Urinary bladder (tissue), 4 donors: ENCODE results near the gene MEAF6. TPM values are rescaled to one million over a fixed set of nuclear protein-coding genes. Genes with fewer than 3 reads are reported as not detected.

Source experiments
- DNase-seq: peaks from one replicate; pipeline ENCODE4 v3.0.0-alpha.2; 2015; ENCODE audit errors: extremely low spot score
- H3K27ac ChIP-seq: one replicate; pipeline ENCODE4 v1.5.1; 2013; ENCODE audit warnings: low read depth, mild to moderate bottlenecking, moderate library complexity
- H3K36me3 ChIP-seq: one replicate; pipeline ENCODE4 v1.6.1; 2013; ENCODE audit warnings: mild to moderate bottlenecking, moderate library complexity; ENCODE audit not compliant: insufficient read depth
- H3K4me1 ChIP-seq: one replicate; pipeline ENCODE4 v1.6.1; 2013; ENCODE audit warnings: mild to moderate bottlenecking, moderate library complexity; ENCODE audit not compliant: insufficient read depth
- H3K4me3 ChIP-seq: one replicate; pipeline ENCODE4 v1.5.1; 2013; ENCODE audit warnings: low read depth, low read length
- WGBS: extraction: QIAGEN DNeasy Blood & Tissue Kit; methylation state at CpG from one replicate; pipeline ENCODE4 v1.1.7; 2013; 5-methylcytosine and 5-hydroxymethylcytosine counted together
- polyA plus RNA-seq: library from polyadenylated mRNA; stranded (reverse); fragments of 200-250 nt; gene quantifications from one replicate; pipeline ENCODE4 v1.2.3, GENCODE V29; 2013
- total RNA-seq: library from RNA; depleted of rRNA; stranded (reverse); fragments of >200 nt; gene quantifications from one replicate; pipeline ENCODE4 v1.2.3, GENCODE V29; 2014
- donor health status: healthy with polysubstance abuse.
- donor health status: healthy.

The MEAF6 gene
- total and polyA plus RNA-seq, 2 donors, result 62.5 to 65.5 TPM

DNA sequence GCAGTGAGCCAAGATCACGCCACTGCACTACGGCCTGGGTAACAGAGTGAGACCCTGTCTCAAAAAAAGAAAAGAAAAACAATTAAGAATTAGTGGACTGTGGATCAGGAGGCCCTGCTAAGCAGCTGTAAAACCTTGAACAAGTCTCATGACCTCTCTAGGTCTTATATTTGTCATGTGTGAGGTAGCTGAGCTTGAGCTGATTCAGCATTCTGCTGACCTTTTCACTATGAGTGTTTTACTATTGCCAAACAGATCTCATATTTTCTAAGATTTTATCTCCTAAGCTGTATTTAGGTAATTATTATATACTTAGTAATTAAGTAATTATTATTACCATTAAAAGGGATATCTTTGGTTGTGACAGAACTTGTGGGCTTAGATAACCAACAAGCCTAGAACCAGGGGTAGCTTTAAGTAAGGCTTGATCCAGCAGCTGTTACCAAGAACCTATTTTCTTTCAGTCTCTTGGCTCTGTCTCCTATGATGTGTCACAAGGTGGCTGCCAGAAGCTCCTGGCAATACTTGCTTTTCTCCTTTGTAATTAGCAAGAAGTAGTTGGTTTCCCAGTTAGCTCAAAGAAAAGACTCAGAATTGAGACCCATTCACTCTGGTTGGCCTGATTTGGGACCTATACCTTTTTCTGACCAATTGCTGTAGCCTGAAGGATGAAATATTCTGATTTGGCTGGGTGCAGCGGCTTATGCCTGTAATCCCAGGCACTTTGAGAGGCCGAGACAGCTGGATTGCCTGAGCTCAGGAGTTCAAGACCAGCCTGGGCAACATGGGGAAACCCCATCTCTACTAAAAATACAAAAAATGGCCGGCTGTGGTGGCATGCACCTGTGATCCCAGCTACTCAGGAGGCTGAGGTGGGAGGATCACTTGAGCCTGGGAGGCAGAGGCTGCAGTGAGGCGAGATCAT is 48.7 kb downstream of the MEAF6 start:
- H3K4me1 ChIP-seq, result no peaks in the 10 kb centered on the region
- no peak overlapping the region for H3K27ac ChIP-seq
- DNase-seq, result no peak
- no peak overlapping the region for H3K4me3 ChIP-seq
- 88% methylated on average over 6 of the region's 6 CpGs for WGBS
- no peaks in the 10 kb centered on the region for H3K36me3 ChIP-seq

DNA sequence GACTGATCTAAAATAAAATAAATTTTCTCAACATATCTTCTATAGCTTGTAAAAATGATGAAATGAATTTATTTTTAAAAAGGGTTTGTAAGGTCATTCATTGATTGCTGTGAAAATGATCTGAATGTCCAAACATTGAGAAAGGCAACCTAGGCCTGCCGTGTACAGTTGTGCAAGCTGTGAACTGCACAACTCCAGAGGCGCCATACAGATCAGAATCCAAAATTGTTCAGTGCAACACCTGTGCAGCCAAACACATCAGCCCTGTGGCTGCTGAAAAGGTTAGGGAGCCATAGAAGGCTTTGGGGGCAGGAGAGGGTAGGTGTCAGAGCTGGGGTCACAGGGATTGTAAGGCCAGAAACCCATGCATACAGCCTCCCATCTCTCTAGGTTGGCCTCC is 50.1 kb downstream of the MEAF6 start:
- Histone ChIP-seq H3K27ac (no peak overlapping the region), H3K36me3 (no peaks in the 10 kb centered on the region), H3K4me3 (no peak overlapping the region), H3K4me1 (no peaks in the 10 kb centered on the region)
- no peak for DNase-seq
- WGBS, result 51% methylated on average over 2 of the region's 2 CpGs

DNA sequence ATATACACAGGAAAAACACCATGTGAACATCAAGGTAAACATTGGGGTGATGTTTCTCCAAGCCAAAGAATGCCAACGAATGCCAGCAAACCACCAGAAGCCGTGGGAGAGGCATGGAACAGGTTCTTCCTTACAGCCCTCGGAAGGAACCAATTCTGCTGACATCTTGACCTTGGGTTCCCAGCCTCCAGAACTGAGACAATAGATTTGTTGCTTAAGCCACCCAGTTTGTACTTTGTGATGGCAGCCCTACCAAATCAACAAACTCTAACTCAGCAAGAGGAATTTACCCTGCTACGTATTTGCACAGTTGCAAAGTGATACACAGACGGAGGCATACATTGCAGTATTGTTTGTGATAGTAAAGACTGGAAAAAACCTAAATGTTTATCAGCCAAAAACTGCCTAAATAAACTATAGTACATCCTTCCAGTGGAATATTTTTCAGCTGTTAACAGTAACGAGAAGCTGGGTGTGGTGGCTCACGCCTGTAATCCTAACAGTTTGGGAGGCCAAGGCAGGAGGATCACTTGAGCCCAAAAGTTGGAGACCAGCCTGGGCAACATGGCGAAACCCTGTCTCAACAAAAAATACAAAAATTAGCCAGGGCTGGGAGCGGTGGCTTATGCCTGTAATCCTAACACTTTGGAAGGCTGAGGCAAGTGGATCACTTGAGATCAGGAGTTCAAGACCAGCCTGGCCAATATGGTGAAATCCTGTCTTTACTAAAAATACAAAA is 52.7 kb downstream of the MEAF6 start:
- no peaks in the 10 kb centered on the region for H3K36me3 ChIP-seq
- no peak for DNase-seq
- H3K27ac ChIP-seq, result no peak overlapping the region
- WGBS, result 90% methylated on average over 9 of the region's 9 CpGs
- H3K4me1 ChIP-seq, result no peaks in the 10 kb centered on the region
- no peak overlapping the region for H3K4me3 ChIP-seq

DNA sequence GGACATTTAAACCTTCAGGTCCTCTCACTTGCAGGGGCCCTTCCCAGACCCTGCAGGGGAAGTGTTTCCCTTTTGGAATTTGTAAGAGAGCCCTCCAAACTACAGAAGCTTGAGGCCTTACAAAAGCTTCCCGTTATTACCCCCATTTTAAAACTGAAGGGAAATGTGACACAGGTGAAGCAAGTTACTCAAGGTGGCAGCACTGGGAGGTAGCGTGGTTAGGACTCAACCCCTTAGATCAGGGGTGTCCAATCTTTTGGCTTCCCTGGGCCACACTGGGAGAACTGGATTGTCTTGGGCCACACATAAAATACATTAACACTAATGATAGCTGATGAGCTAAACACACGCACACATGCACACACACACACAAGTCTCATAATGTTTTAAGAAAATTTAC is 56.0 kb downstream of the MEAF6 start:
- no peak overlapping the region for H3K27ac ChIP-seq

DNA sequence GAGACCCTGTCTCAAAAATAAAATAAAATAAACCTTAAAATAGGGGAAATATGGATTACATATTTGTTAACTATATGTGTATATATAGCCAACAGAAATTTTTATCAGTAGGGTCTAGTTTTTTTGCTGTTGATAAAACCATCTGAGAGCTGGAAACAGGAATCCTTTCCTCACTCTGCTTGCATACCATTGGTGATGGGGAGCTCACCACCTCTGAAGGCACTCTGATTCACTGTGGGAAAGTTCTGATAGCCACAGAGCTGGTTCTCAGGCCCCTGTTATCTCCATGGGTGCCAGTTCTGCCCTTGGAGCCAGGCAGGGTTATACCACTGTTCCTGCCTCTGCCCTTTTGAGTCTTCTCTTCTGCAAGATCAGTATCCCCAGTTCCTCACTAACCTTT is 58.0 kb downstream of the MEAF6 start:
- H3K4me1 ChIP-seq, result no peaks in the 10 kb centered on the region
- H3K27ac ChIP-seq, result no peak overlapping the region
- H3K36me3 ChIP-seq, result no peaks in the 10 kb centered on the region
- H3K4me3 ChIP-seq, result no peak overlapping the region
- no peak for DNase-seq

More for the DNA sequence above, 56.0 kb downstream of the MEAF6 start:
- no peak overlapping the region for H3K4me3 ChIP-seq
- no peaks in the 10 kb centered on the region for H3K4me1 ChIP-seq
- H3K36me3 ChIP-seq, result no peaks in the 10 kb centered on the region
- DNase-seq, result no peak
- 80% methylated on average over 3 of the region's 3 CpGs for WGBS

DNA sequence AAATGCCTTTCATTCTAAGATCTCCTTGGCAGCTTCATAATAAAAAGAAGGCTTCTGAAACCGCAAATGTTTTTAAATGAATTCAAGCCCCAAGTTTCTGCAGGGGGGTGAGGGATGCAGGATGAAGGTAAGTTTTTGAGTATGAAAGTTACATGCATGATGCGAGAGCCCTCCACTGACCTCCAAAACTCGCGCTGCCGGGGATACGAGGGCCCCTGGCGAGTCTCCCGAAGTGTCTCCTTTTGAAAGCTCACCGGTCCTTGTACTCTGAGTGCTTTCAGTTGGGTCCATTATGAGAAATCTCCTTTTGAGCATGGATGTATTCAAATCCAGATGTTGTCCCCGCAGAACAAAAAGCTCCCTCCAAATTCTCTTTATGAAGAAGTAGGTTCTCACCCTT is 59.0 kb downstream of the MEAF6 start:
- Histone ChIP-seq H3K36me3 (no peaks in the 10 kb centered on the region), H3K4me1 (no peaks in the 10 kb centered on the region), H3K4me3 (no peak overlapping the region), H3K27ac (no peak overlapping the region)
- no peak for DNase-seq
- 90% methylated on average over 10 of the region's 10 CpGs for WGBS

DNA sequence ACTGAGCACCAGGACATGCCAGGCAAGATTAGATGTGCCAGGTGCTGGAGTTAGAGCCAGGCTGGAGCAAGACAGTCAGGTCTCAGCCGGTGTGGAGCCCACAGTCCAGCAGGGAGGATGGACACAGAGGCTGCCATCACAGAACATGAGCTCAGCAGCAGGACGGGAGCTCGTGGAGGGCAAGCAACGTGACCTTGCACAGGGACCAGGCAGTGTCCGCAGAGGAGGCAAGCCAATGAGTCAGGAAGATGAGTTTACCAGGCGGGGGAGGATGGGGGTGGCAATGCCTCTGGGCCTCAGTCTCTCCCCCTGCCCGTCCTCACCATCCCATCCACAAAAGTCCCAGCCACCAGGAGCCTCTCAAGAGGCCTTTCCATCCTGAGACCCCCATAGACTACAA is 60.9 kb downstream of the MEAF6 start:
- Histone ChIP-seq H3K4me3 (no peak overlapping the region), H3K4me1 (no peaks in the 10 kb centered on the region), H3K27ac (no peak overlapping the region), H3K36me3 (no peaks in the 10 kb centered on the region)
- DNase-seq, result no peak
- WGBS, result 83% methylated on average over 7 of the region's 7 CpGs

DNA sequence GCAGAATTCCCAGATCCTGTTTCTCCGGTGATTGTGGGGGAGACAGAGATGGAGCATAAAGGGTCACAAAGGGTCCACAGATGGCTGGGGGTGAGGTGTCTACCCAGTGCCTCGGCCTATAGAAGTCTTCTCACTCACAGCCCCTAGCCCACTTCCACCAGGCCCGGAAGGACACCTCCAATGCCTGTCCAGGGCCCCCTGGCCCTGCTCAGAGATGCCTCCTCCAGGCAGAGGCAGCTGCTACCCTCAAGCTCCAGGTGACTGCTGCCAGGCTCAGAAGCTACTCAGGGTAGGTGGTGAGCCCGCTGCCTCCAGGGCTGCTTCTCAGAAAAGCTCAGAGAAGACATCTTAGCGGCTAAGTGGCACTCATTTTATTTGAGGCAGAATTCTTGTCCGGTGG is 62.1 kb downstream of the MEAF6 start:
- H3K36me3 ChIP-seq, result no peaks in the 10 kb centered on the region
- H3K27ac ChIP-seq, result no peak overlapping the region
- no peaks in the 10 kb centered on the region for H3K4me1 ChIP-seq
- no peak overlapping the region for H3K4me3 ChIP-seq
- DNase-seq, result no peak
- 57% methylated on average over 6 of the region's 6 CpGs for WGBS

DNA sequence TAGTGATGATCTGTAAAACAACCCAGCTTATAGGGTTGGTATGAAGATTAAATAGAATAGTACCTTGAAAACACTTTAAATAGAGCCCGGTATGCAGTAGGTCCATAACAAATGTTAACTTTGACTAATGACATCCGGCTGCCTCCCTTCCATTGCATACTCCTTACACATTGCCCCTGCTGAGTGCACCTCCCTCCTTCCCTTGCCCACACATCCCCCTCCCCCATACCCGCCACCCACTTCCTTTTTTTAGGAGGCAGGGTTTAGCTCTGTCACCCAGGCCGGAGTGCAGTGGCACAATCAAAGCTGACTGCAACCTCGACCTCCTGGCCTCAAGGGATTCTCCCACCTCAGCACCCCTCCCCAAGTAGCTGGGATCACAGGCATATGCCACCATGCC is 64.6 kb downstream of the MEAF6 start:
- H3K27ac ChIP-seq, result no peak overlapping the region
- 25% methylated on average over 5 of the region's 5 CpGs for WGBS
- no peak for DNase-seq
- H3K4me1 ChIP-seq, result no peaks in the 10 kb centered on the region
- no peaks in the 10 kb centered on the region for H3K36me3 ChIP-seq
- H3K4me3 ChIP-seq, result no peak overlapping the region

DNA sequence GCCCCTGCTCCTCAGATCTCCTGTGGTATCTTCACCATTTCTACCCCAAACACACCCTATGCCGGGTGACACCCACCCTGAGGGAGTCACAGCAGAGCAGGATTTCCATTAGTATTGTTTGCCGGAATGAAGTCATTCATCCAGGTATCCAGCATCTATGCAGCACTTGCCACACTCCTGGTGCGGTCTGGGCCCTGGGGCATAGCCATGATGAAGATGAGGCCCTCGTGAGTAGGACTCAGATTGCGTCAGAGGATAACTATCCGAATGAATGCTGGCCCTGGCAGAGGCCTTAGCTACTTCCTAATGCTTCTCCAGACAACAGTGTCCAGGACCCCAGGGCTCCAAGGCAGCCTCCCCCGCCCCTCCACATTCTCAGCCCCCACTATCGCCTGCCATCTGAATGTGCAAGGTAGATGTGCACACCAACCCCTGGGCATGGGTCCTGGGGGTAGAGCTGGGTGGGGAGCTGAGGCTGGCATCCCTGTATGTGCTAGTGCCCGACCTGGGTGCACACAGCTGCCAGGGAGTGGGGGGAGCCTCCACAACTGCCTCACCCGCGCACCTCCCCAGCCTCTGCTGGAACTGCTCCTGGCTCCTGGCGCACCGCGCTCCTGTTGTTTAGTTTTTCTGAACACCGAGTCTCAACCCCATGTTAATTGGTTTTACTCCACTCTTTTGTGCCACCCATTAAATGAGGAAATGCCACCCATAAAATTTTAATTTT is 65.7 kb downstream of the MEAF6 start:
- Histone ChIP-seq H3K4me1 (no peaks in the 10 kb centered on the region), H3K4me3 (no peak overlapping the region)
- WGBS, result 44% methylated on average over 15 of the region's 15 CpGs

DNA sequence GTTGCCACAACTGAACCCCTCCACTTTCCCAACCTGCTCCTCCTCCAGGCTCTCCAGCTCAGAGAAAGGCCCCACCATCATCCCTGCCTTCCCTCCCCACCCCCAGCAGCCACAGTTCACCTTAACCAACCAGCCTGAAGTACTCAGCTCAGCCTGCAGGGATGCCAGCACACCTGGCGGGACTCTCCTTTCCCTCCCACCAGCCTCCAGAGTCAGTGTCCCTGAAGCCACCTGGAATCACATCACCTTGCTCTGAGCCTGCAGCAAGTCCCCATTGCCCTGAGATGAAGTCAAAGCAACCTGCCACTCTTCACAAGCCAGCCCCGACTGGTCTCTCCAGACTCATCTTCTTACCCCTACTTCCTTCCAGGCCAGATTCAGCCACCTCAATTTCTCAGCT is 66.4 kb downstream of the MEAF6 start:
- DNase-seq, result no peak
- WGBS, result 29% methylated on average over 2 of the region's 2 CpGs
- Histone ChIP-seq H3K4me1 (no peaks in the 10 kb centered on the region), H3K36me3 (no peaks in the 10 kb centered on the region), H3K27ac (no peak overlapping the region), H3K4me3 (no peak overlapping the region)

More for the DNA sequence above, 65.7 kb downstream of the MEAF6 start:
- no peaks in the 10 kb centered on the region for H3K36me3 ChIP-seq
- DNase-seq, result no peak
- H3K27ac ChIP-seq, result no peak overlapping the region

DNA sequence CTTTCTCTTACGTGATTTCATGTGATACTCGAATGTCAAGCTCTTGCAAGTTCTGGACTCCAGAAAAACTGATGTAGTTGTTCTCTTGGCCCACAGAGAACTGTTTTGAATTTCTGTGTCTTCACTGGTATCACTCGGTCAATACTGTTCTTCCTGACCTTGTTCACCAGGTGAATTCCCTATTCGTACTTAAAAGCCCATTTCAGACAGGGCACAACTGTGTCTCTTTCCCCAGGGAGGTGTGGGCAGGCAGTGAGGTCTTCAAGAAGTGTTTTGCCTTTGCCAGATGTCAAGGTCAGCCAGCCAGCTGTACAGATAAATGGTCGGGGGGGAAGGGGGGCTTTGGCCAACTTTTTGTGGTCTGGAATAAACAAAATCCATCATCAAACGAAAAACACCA is 67.7 kb downstream of the MEAF6 start:
- Histone ChIP-seq H3K36me3 (no peaks in the 10 kb centered on the region), H3K4me3 (no peak overlapping the region)
- 49% methylated on average over 6 of the region's 6 CpGs for WGBS

DNA sequence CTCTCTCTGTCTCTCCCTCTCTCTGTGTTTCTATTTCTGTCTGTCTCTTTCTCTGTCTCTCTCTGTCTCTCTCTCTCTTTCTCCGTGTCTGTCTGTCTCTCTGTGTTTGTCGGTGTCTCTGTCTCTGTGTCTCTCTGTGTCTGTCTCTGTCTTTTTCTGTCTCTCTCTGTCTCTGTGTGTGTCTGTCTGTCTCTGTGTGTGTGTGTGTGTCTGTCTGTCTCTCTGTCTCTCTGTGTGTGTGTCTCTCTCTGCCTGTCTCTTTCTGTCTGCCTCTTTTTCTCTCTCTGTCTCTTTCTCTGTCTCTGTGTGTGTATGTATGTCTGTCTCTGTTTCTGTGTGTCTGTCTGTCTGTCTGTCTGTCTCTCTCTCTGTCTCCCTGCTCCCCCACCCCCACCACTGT is 71.9 kb downstream of the MEAF6 start:
- WGBS, result 72% methylated on average over 2 of the region's 2 CpGs
- no peak for DNase-seq

More for the DNA sequence above, 67.7 kb downstream of the MEAF6 start:
- Histone ChIP-seq H3K27ac (no peak overlapping the region), H3K4me1 (no peaks in the 10 kb centered on the region)
- no peak for DNase-seq

More for the DNA sequence above, 71.9 kb downstream of the MEAF6 start:
- Histone ChIP-seq H3K4me1 (no peaks in the 10 kb centered on the region), H3K36me3 (no peaks in the 10 kb centered on the region), H3K4me3 (no peak overlapping the region), H3K27ac (no peak overlapping the region)
